ENCODE data around the gene AFMID.

AFMID gene

DNA sequence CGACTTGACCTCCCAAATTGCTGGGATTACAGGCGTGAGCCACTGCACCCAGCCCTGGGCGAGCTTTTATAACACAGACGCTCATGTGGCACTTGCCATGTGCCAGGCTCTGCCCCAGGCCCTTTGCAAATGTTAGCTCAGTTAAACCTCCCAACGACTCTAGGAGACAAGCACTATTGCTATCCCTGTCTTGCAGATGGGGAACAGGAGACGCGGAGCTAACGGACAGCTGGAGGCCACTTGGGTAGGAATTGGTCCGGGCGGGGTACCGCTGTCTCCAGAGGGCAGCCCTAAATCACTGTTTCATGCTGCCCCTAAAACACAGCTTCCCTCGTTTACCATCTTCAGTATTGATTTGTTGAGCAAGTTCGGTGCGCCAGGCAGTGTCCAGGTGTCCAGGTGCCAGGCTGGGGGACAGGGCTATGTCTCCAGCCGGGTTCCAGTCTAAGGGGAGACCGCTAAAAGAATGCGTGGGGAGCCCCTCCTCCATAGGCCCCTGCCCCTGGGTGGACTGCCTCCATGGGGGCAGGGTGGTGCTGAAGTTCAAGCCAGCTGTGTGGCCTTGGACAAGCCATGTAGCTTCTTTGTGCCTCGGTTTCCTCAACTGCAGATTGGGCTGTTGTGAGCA lies 68.0 kb downstream of the AFMID start:
- no peak for DNase-seq (ENCODE audit: low spot score)

DNA sequence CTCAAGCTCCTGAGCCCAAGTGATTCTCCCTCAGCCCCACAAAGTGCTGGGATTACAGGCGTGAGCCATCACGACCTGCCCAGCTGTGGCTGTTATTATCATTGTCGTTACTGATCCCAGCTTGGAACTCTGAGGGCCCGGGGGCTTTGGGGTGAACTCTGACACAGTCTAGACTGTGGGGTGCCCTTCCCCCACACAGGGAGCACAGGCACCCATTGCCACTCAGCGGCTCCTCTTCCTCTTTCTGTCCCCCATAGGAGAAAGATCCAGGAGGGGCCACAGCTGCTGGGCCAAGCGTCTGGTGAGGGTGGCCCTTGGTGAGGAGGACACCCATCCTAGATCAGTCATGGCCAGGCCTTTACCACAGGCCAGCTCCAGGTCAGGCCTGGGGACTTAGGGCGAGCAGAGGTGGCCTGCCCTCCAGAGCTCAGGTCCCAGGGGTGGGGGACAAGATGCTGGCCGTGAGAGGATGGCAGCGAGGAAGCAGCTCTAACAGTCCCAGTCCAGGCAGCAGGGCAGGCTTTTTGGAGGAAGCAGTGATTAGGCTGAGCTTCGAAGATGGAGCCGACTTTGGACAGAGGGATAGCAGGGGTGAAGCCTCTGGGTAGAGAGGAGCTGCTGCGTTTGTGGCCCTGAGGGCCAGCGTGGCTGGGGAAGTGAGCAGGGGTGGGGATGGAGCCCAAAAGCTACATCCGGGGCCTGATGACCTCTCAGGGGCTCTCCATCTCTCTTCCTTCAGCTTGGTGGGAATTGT lies 69.0 kb downstream of the AFMID start:
- DNase-seq (ENCODE audit: low spot score), result no peak

DNA sequence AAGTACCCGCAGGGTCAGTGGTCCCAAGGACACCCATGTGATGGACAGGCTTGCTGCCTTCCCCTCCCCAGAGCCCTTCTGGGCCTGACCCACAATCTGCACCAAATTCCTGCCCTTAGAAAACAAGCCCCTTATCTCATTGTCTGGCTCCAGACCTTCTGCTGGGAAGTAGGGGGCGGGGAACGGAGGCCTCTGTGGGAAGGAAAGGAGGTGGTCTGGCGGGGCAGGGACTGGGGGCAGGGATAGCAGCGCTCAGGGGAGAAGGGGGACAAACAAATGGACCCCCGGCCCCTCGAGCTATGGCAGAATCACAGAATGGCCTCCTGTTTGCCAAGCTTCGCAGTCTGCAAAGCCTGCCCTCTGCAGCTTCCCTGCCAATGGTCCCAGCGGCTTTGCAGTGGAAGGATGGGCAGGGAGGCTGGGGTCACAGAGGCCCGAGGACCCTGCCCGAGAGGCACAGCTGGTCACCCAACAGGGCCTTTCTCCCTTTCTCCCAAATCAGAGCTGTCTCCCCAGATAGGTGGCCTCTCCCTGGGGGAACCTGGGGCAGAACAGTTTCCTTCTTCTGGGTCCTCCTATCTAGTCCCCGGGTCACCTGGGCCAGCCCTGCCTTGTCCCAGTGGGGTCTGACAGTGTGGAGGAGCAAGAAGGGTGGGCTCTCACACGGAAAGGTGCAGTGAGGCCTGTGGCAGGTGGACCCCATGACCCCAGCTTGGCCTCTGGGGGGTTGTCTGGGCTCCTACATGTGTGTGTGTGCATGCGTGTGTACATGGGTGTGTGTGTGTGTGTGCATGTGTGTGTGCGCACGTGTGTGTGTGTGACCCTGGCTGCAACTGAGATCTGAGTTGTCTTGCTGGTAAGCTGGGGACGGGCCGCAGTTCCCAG lies 69.8 kb downstream of the AFMID start:
- DNase-seq (ENCODE audit: low spot score), result no peak

Data from COLO829 (cell line).